ENCODE data around the gene COBLL1. TPM values are rescaled to one million over a fixed set of nuclear protein-coding genes. Genes with fewer than 3 reads are reported as not detected.

Gene COBLL1
- total RNA-seq, 2 experiments from 2014 or later: 0.17 to 0.50 TPM

GRCh38 chr2:164818149-164819136 lies 23.2 kb downstream of the COBLL1 start:
- POLR2A ChIA-PET: no interaction called here
- Mint-ChIP-seq H3K27ac (no peak overlapping the region), H3K9me3 (no peaks in the 10 kb centered on the region), H3K36me3 (no peaks in the 10 kb centered on the region), H3K27me3 (peaks cover 4% of the 10 kb centered on the region), H3K4me1 (no peaks in the 10 kb centered on the region), H3K4me3 (no peak overlapping the region)
- ATAC-seq (ENCODE audit: low read depth) (no peak), DNase-seq (no peak)

GRCh38 chr2:164816900-164817299 lies 24.7 kb downstream of the COBLL1 start:
- POLR2A ChIA-PET: no interaction called here
- no peaks in the 10 kb centered on the region for H3K36me3 Mint-ChIP-seq
- no peaks in the 10 kb centered on the region for H3K4me1 Mint-ChIP-seq

GRCh38 chr2:164816046-164816445 lies 25.6 kb downstream of the COBLL1 start:
- no peaks in the 10 kb centered on the region for H3K36me3 Mint-ChIP-seq
- no peaks in the 10 kb centered on the region for H3K9me3 Mint-ChIP-seq
- peaks cover 4% of the 10 kb centered on the region for H3K27me3 Mint-ChIP-seq
- no peak overlapping the region for H3K27ac Mint-ChIP-seq
- ATAC-seq (ENCODE audit: low read depth): no peak
- no peak overlapping the region for H3K4me3 Mint-ChIP-seq
- no peaks in the 10 kb centered on the region for H3K4me1 Mint-ChIP-seq
- DNase-seq: no peak
- POLR2A ChIA-PET: no interaction called here

More at GRCh38 chr2:164816900-164817299, 24.7 kb downstream of the COBLL1 start:
- ATAC-seq (ENCODE audit: low read depth) (no peak), DNase-seq (no peak)
- Mint-ChIP-seq H3K27me3 (peaks cover 4% of the 10 kb centered on the region), H3K9me3 (no peaks in the 10 kb centered on the region), H3K4me3 (no peak overlapping the region), H3K27ac (no peak overlapping the region)

GRCh38 chr2:164815071-164815793 lies 26.4 kb downstream of the COBLL1 start:
- H3K4me1 Mint-ChIP-seq: no peaks in the 10 kb centered on the region
- POLR2A ChIA-PET: no interaction called here
- no peak overlapping the region for H3K4me3 Mint-ChIP-seq
- H3K27me3 Mint-ChIP-seq: peaks cover 4% of the 10 kb centered on the region
- H3K27ac Mint-ChIP-seq: no peak overlapping the region
- H3K9me3 Mint-ChIP-seq: no peaks in the 10 kb centered on the region
- H3K36me3 Mint-ChIP-seq: no peaks in the 10 kb centered on the region
- DNase-seq (no peak), ATAC-seq (ENCODE audit: low read depth) (no peak)

GRCh38 chr2:164813535-164813934 lies 28.1 kb downstream of the COBLL1 start:
- H3K9me3 Mint-ChIP-seq: no peaks in the 10 kb centered on the region
- H3K27me3 Mint-ChIP-seq: peaks cover 4% of the 10 kb centered on the region
- POLR2A ChIA-PET: no interaction called here
- DNase-seq: no peak
- H3K4me1 Mint-ChIP-seq: no peaks in the 10 kb centered on the region
- no peak overlapping the region for H3K4me3 Mint-ChIP-seq
- ATAC-seq (ENCODE audit: low read depth): no peak
- H3K27ac Mint-ChIP-seq: no peak overlapping the region
- H3K36me3 Mint-ChIP-seq: no peaks in the 10 kb centered on the region

GRCh38 chr2:164812378-164812777 lies 29.2 kb downstream of the COBLL1 start:
- POLR2A ChIA-PET: no interaction called here
- Mint-ChIP-seq H3K4me3 (no peak overlapping the region), H3K9me3 (no peaks in the 10 kb centered on the region), H3K36me3 (no peaks in the 10 kb centered on the region), H3K27ac (no peak overlapping the region), H3K4me1 (no peaks in the 10 kb centered on the region), H3K27me3 (peaks cover 4% of the 10 kb centered on the region)
- ATAC-seq (ENCODE audit: low read depth) (no peak), DNase-seq (no peak)

GRCh38 chr2:164811819-164812218 lies 29.8 kb downstream of the COBLL1 start:
- Mint-ChIP-seq H3K36me3 (no peaks in the 10 kb centered on the region), H3K9me3 (no peaks in the 10 kb centered on the region), H3K27me3 (peaks cover 4% of the 10 kb centered on the region), H3K4me3 (no peak overlapping the region), H3K27ac (no peak overlapping the region), H3K4me1 (no peaks in the 10 kb centered on the region)
- POLR2A ChIA-PET: no interaction called here
- DNase-seq (no peak), ATAC-seq (ENCODE audit: low read depth) (no peak)

GRCh38 chr2:164810843-164811242 lies 30.8 kb downstream of the COBLL1 start:
- POLR2A ChIA-PET: no interaction called here
- DNase-seq (no peak), ATAC-seq (ENCODE audit: low read depth) (no peak)
- Mint-ChIP-seq H3K4me3 (no peak overlapping the region), H3K9me3 (no peaks in the 10 kb centered on the region), H3K36me3 (no peaks in the 10 kb centered on the region), H3K27me3 (peaks cover 4% of the 10 kb centered on the region), H3K4me1 (no peaks in the 10 kb centered on the region), H3K27ac (no peak overlapping the region)

- ATAC-seq (ENCODE audit: low read depth) (no peak), DNase-seq (no peak)
- Mint-ChIP-seq H3K9me3 (no peaks in the 10 kb centered on the region), H3K4me1 (no peaks in the 10 kb centered on the region), H3K36me3 (no peaks in the 10 kb centered on the region), H3K27ac (no peak overlapping the region), H3K27me3 (no peaks in the 10 kb centered on the region), H3K4me3 (no peak overlapping the region)
- POLR2A ChIA-PET: no interaction called here
Observed at GRCh38 chr2:164808776-164809175, 32.8 kb downstream of the COBLL1 start.

GRCh38 chr2:164803776-164804466 lies 37.7 kb downstream of the COBLL1 start:
- POLR2A ChIA-PET: no interaction called here
- no peak for ATAC-seq (ENCODE audit: low read depth)
- H3K27ac Mint-ChIP-seq: no peak overlapping the region
- no peaks in the 10 kb centered on the region for H3K27me3 Mint-ChIP-seq
- H3K4me3 Mint-ChIP-seq: no peak overlapping the region
- no peaks in the 10 kb centered on the region for H3K4me1 Mint-ChIP-seq
- no peak for DNase-seq
- no peaks in the 10 kb centered on the region for H3K9me3 Mint-ChIP-seq
- no peaks in the 10 kb centered on the region for H3K36me3 Mint-ChIP-seq

- POLR2A ChIA-PET: no interaction called here
- ATAC-seq (ENCODE audit: low read depth) (no peak), DNase-seq (no peak)
- Mint-ChIP-seq H3K27me3 (no peaks in the 10 kb centered on the region), H3K36me3 (no peaks in the 10 kb centered on the region), H3K27ac (no peak overlapping the region), H3K9me3 (no peaks in the 10 kb centered on the region), H3K4me1 (no peaks in the 10 kb centered on the region), H3K4me3 (no peak overlapping the region)
Observed at GRCh38 chr2:164802095-164802707, 39.4 kb downstream of the COBLL1 start.

- Mint-ChIP-seq H3K27me3 (no peaks in the 10 kb centered on the region), H3K27ac (no peak overlapping the region), H3K4me1 (no peaks in the 10 kb centered on the region), H3K9me3 (no peaks in the 10 kb centered on the region), H3K4me3 (no peak overlapping the region), H3K36me3 (no peaks in the 10 kb centered on the region)
- POLR2A ChIA-PET: no interaction called here
- ATAC-seq (ENCODE audit: low read depth): no peak
- DNase-seq: no peak
Observed at GRCh38 chr2:164800572-164800971, 41.1 kb downstream of the COBLL1 start.

GRCh38 chr2:164797627-164798026 lies 44.0 kb downstream of the COBLL1 start:
- Mint-ChIP-seq H3K4me1 (no peaks in the 10 kb centered on the region), H3K36me3 (no peaks in the 10 kb centered on the region), H3K27me3 (no peaks in the 10 kb centered on the region), H3K4me3 (no peak overlapping the region), H3K9me3 (no peaks in the 10 kb centered on the region), H3K27ac (no peak overlapping the region)
- no peak for ATAC-seq (ENCODE audit: low read depth)
- no peak for DNase-seq
- POLR2A ChIA-PET: no interaction called here

Data from activated naive CD8-positive, alpha-beta T cell treated with anti-CD3 and anti-CD28 coated beads, Interleukin-2, amount 10 ng/mL, durations not matched to agents 7 days and 5 days (primary cell).